MCF 10A (cell line): ENCODE measurements around the gene ACAN. TPM values are rescaled to one million over a fixed set of nuclear protein-coding genes. Genes with fewer than 3 reads are reported as not detected.

Source experiments
- BruUV-seq: library from RNA; stranded (reverse); fragments of 400-500 nt; replicated peaks from 2 replicates; lab custom pipeline; 2021; lab: Mats Ljungman, UMichigan
- CTCF ChIA-PET: fragments of 300-600 bp; sonication (Branson Sonifier 250); formaldehyde crosslinking; extraction: SDS; loops from one replicate; lab custom pipeline; 2021; ENCODE audit warnings: antibody characterized with exemption, inconsistent platforms; lab: Yijun Ruan, JAX
- POLR2A ChIA-PET: fragments of 300-600, 350-650 bp; sonication (Branson Sonifier 250); formaldehyde crosslinking; extraction: SDS; loops from one replicate; lab custom pipeline; 2020; ENCODE audit warnings: antibody characterized with exemption, inconsistent platforms; lab: Yijun Ruan, JAX
- DNase-seq: peaks from one replicate; pipeline ENCODE4 v3.0.0-alpha.2; 2018; ENCODE audit not compliant: unreplicated experiment
- H3K27ac Mint-ChIP-seq: one replicate; pipeline ENCODE4 v1.8.0; 2022; ENCODE audit warnings: mild to moderate bottlenecking, low read depth, mixed read lengths; ENCODE audit not compliant: unreplicated experiment
- H3K27me3 Mint-ChIP-seq: one replicate; pipeline ENCODE4 v1.8.0; 2022; ENCODE audit warnings: mixed read lengths; ENCODE audit not compliant: insufficient read depth, unreplicated experiment
- H3K36me3 Mint-ChIP-seq: one replicate; pipeline ENCODE4 v1.8.0; 2022; ENCODE audit warnings: mild to moderate bottlenecking, moderate library complexity, mixed read lengths; ENCODE audit not compliant: insufficient read depth, unreplicated experiment
- H3K4me1 Mint-ChIP-seq: one replicate; pipeline ENCODE4 v1.8.0; 2022; ENCODE audit warnings: mixed read lengths; ENCODE audit not compliant: insufficient read depth, unreplicated experiment
- H3K4me3 Mint-ChIP-seq: one replicate; pipeline ENCODE4 v1.8.0; 2022; ENCODE audit warnings: mild to moderate bottlenecking, moderate library complexity, mixed read lengths; ENCODE audit not compliant: unreplicated experiment
- H3K9me3 Mint-ChIP-seq: one replicate; pipeline ENCODE4 v1.8.0; 2022; ENCODE audit warnings: mixed read lengths; ENCODE audit not compliant: unreplicated experiment
- intact Hi-C: fragments of 100-400 bp; cut with micrococcal nuclease; formaldehyde crosslinking; loops from 2 replicates; pipeline ENCODE4 v1.14.1; 2022
- total RNA-seq: library from RNA; stranded (reverse); gene quantifications from 2 replicates; pipeline ENCODE4 v1.2.3, GENCODE V29; 2022
- TF ChIP-seq, protein P1 (sequence below): fragments of 200-600 bp; IDR thresholded peaks from one replicate; pipeline ENCODE4 v1.8.0; 2022; ENCODE audit warnings: antibody characterized with exemption, mild to moderate bottlenecking; ENCODE audit not compliant: unreplicated experiment

The ACAN gene
- total RNA-seq, 1 experiment from 2014 or later = not detected

DNA sequence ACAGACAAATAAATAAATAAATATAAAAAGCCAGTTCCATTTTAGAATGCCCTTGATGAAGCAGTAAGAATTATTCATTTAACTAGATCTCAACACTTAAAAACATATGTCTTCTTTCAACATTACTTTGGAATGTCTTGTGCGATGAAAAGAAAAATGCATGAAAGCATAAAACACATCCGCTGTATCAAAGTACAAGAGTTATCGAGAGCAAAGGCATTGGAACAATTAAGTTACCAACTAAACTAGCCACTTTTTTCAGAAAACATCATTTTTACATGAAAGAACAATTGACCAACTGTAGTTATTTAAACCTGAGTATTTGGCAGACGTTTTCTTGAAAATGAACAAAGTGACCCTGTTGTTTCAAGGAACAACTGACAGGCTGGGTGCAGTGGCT, 27.5 kb upstream of the ACAN start:
- ChIA-PET POLR2A (no interaction called here), CTCF (no interaction called here)
- Mint-ChIP-seq H3K27me3 (no peaks in the 10 kb centered on the region), H3K9me3 (no peaks in the 10 kb centered on the region), H3K36me3 (no peaks in the 10 kb centered on the region), H3K27ac (no peak overlapping the region), H3K4me1 (no peaks in the 10 kb centered on the region), H3K4me3 (no peak overlapping the region)
- TF ChIP-seq, protein P1, sequence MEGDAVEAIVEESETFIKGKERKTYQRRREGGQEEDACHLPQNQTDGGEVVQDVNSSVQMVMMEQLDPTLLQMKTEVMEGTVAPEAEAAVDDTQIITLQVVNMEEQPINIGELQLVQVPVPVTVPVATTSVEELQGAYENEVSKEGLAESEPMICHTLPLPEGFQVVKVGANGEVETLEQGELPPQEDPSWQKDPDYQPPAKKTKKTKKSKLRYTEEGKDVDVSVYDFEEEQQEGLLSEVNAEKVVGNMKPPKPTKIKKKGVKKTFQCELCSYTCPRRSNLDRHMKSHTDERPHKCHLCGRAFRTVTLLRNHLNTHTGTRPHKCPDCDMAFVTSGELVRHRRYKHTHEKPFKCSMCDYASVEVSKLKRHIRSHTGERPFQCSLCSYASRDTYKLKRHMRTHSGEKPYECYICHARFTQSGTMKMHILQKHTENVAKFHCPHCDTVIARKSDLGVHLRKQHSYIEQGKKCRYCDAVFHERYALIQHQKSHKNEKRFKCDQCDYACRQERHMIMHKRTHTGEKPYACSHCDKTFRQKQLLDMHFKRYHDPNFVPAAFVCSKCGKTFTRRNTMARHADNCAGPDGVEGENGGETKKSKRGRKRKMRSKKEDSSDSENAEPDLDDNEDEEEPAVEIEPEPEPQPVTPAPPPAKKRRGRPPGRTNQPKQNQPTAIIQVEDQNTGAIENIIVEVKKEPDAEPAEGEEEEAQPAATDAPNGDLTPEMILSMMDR = no peak
- no TSS peak for BruUV-seq
- intact Hi-C loops = no loop called here
- DNase-seq = no peak

DNA sequence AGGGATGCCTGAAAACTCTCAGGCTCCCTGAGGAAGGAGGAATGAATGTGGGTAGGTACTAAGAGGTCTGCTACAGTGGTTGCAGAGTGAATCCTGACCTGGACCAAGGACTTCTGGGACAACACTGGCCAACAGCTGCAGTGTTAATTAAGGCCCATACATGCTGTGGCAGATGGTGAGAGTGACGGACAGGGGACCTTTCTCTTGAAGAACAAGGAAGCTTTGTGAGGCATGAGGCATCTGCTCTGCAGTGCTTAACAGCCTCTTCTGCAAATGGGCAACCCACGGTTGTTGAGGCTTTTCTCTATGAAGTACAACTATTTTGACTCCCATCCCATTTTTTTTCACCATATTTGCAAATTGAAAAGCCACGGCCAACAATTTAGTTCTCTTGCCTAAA, 26.6 kb upstream of the ACAN start:
- POLR2A ChIA-PET = no interaction called here
- Mint-ChIP-seq H3K36me3 (no peaks in the 10 kb centered on the region), H3K9me3 (no peaks in the 10 kb centered on the region), H3K4me3 (no peak overlapping the region), H3K4me1 (no peaks in the 10 kb centered on the region), H3K27me3 (no peaks in the 10 kb centered on the region), H3K27ac (no peak overlapping the region)
- no TSS peak for BruUV-seq
- CTCF ChIA-PET = no interaction called here
- intact Hi-C loops = no loop called here
- TF ChIP-seq, protein P1 = no peak
- DNase-seq = no peak

DNA sequence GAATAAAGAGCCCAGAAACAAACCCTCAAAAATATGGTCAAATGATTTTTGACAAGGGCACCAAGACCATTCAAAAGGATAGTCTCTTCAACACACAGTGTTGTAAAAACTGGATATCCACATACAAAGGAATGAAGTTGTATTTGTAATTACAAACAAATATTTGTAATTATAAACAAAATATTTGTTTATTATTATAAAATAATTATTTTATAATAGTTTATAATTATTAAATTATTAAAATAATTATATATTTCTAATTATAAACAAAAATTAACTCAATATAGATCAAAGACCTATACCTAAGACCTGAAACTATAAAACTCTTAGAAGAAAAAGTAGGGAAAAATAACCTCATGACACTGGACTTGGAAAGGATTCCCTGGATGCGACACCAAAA, 23.3 kb upstream of the ACAN start:
- Mint-ChIP-seq H3K27me3 (no peaks in the 10 kb centered on the region), H3K4me3 (no peak overlapping the region), H3K36me3 (no peaks in the 10 kb centered on the region), H3K27ac (no peak overlapping the region), H3K9me3 (no peaks in the 10 kb centered on the region), H3K4me1 (no peaks in the 10 kb centered on the region)
- ChIA-PET CTCF (no interaction called here), POLR2A (no interaction called here)
- no TSS peak for BruUV-seq
- intact Hi-C loops = no loop called here
- TF ChIP-seq, protein P1 = no peak
- DNase-seq = no peak

DNA sequence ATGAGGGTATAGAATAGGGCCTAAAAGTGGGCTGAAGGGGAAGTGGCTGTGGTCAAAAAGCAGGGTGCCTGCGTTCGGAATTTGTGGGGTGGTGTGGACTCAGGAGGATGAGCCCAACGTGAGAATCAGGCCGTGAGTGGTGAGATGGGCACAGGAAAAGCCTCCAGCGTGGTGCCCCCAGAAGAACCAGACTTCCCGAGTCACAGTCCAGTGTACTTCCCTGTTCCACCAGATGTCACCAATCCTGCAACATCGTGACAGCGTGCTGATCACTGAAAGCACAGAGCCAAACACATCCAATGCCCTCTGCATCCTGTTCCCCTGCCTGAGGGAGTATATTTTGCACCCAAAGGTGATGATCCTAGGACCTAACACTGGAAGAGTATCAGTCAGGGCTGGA, 20.8 kb upstream of the ACAN start:
- TF ChIP-seq, protein P1 = no peak
- BruUV-seq = no TSS peak
- no peaks in the 10 kb centered on the region for H3K9me3 Mint-ChIP-seq
- no peak overlapping the region for H3K27ac Mint-ChIP-seq
- no peaks in the 10 kb centered on the region for H3K36me3 Mint-ChIP-seq
- H3K4me3 Mint-ChIP-seq = no peak overlapping the region
- ChIA-PET POLR2A (no interaction called here), CTCF (no interaction called here)
- H3K4me1 Mint-ChIP-seq = no peaks in the 10 kb centered on the region
- no peaks in the 10 kb centered on the region for H3K27me3 Mint-ChIP-seq
- intact Hi-C loops = no loop called here
- no peak for DNase-seq
